KG1 (cell line): ENCODE data around the gene PLXDC1.
A peak's percentile ranks its signal among the peaks of the same experiment; 100 is the strongest.

Experiments used
- DNase-seq: peaks from one replicate; lab custom pipeline; 2025; lab: John Stamatoyannopoulos, UW

Gene PLXDC1

GRCh38 chr17:39096508-39097149 is 54.8 kb downstream of the PLXDC1 start:
- peak; percentile 27 for DNase-seq

GRCh38 chr17:39095309-39095686 is 56.1 kb downstream of the PLXDC1 start:
- DNase-seq: no peak

- DNase-seq: no peak
Measured at GRCh38 chr17:39094607-39095308, 56.7 kb downstream of the PLXDC1 start.

GRCh38 chr17:39092692-39093230 is 58.7 kb downstream of the PLXDC1 start:
- DNase-seq: no peak

GRCh38 chr17:39090908-39091665 is 60.4 kb downstream of the PLXDC1 start:
- DNase-seq: no peak

- DNase-seq: no peak
Measured at GRCh38 chr17:39090400-39090799, 61.0 kb downstream of the PLXDC1 start.

- no peak for DNase-seq
Measured at GRCh38 chr17:39084558-39084957, 66.9 kb downstream of the PLXDC1 start.

- DNase-seq: no peak
Measured at GRCh38 chr17:39083270-39083669, 68.2 kb downstream of the PLXDC1 start.

GRCh38 chr17:39082482-39082881 is 69.0 kb downstream of the PLXDC1 start:
- no peak for DNase-seq

- no peak for DNase-seq
Measured at GRCh38 chr17:39081851-39082250, 69.6 kb downstream of the PLXDC1 start.

- DNase-seq: no peak
Measured at GRCh38 chr17:39080421-39081078, 70.9 kb downstream of the PLXDC1 start.

GRCh38 chr17:39079836-39080235 is 71.6 kb downstream of the PLXDC1 start:
- no peak for DNase-seq

- DNase-seq: no peak
Measured at GRCh38 chr17:39077866-39078265, 73.6 kb downstream of the PLXDC1 start.

- no peak for DNase-seq
Measured at GRCh38 chr17:39077252-39077651, 74.2 kb downstream of the PLXDC1 start.

GRCh38 chr17:39074676-39075075 is 76.8 kb downstream of the PLXDC1 start:
- no peak for DNase-seq

- DNase-seq: no peak
Measured at GRCh38 chr17:39073916-39074315, 77.5 kb downstream of the PLXDC1 start.

GRCh38 chr17:39073353-39073752 is 78.1 kb downstream of the PLXDC1 start:
- no peak for DNase-seq

- DNase-seq: no peak
Measured at GRCh38 chr17:39071573-39071972, 79.9 kb downstream of the PLXDC1 start.

GRCh38 chr17:39069114-39069756 is 82.2 kb downstream of the PLXDC1 start:
- no peak for DNase-seq

- no peak for DNase-seq
Measured at GRCh38 chr17:39064819-39065218, 86.6 kb downstream of the PLXDC1 start.

- DNase-seq: no peak
Measured at GRCh38 chr17:39064374-39064773, 87.1 kb downstream of the PLXDC1 start.

GRCh38 chr17:39063681-39064069 is 87.8 kb downstream of the PLXDC1 start:
- DNase-seq: no peak
